ENCODE measurements around the gene NPSR1. TPM values are rescaled to one million over a fixed set of nuclear protein-coding genes. Genes with fewer than 3 reads are reported as not detected.

Gene NPSR1
- total RNA-seq, 1 donor from 2014 or later, result not detected

GRCh38 chr7:34759477-34760125 is 101.6 kb downstream of the NPSR1 start:
- FAIRE-seq (peak; percentile 47), DNase-seq (ENCODE audit: low read depth) (peak; percentile 16)
- Histone ChIP-seq H4K20me1 (ENCODE audit: insufficient read depth, low read length) (no peaks in the 10 kb centered on the region), H2AFZ (ENCODE audit: low read depth, low read length) (peak overlapping the region; percentile 46), H3K36me3 (ENCODE audit: insufficient read depth, low read length) (no peaks in the 10 kb centered on the region), H3K9me3 (ENCODE audit: insufficient read depth, low read depth, low read length) (no peaks in the 10 kb centered on the region), H3K9ac (ENCODE audit: low read length) (no peak overlapping the region), H3K27ac (ENCODE audit: low read depth, low read length) (no peak overlapping the region), H3K4me3 (ENCODE audit: insufficient read depth, low read depth, low read length) (no peak overlapping the region), H3K4me2 (ENCODE audit: low read length) (no peak overlapping the region), H3K27me3 (ENCODE audit: insufficient read depth, low read length) (no peaks in the 10 kb centered on the region), H3K4me1 (ENCODE audit: insufficient read depth, low read length) (no peaks in the 10 kb centered on the region), H3K79me2 (ENCODE audit: insufficient read depth, low read length) (no peaks in the 10 kb centered on the region)
- Mint-ChIP-seq H3K36me3 (ENCODE audit: low read depth, unreplicated experiment) (no peaks in the 10 kb centered on the region), H3K4me3 (ENCODE audit: unreplicated experiment) (no peak overlapping the region), H3K27me3 (ENCODE audit: low read depth, unreplicated experiment) (peaks cover 5% of the 10 kb centered on the region), H3K9me3 (ENCODE audit: unreplicated experiment) (no peaks in the 10 kb centered on the region), H3K4me1 (ENCODE audit: low read depth, unreplicated experiment) (peaks cover 53% of the 10 kb centered on the region), H3K27ac (ENCODE audit: unreplicated experiment) (peak overlapping the region; percentile 68)
- TF ChIP-seq, protein P1, sequence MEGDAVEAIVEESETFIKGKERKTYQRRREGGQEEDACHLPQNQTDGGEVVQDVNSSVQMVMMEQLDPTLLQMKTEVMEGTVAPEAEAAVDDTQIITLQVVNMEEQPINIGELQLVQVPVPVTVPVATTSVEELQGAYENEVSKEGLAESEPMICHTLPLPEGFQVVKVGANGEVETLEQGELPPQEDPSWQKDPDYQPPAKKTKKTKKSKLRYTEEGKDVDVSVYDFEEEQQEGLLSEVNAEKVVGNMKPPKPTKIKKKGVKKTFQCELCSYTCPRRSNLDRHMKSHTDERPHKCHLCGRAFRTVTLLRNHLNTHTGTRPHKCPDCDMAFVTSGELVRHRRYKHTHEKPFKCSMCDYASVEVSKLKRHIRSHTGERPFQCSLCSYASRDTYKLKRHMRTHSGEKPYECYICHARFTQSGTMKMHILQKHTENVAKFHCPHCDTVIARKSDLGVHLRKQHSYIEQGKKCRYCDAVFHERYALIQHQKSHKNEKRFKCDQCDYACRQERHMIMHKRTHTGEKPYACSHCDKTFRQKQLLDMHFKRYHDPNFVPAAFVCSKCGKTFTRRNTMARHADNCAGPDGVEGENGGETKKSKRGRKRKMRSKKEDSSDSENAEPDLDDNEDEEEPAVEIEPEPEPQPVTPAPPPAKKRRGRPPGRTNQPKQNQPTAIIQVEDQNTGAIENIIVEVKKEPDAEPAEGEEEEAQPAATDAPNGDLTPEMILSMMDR (IDR thresholded peaks at IDR 0.05; ENCODE audit: insufficient read depth, low read depth, low read length), result peak; percentile 70
- TF ChIP-seq EZH2 (IDR thresholded peaks at IDR 0.05; ENCODE audit: insufficient read depth, low read length), result no peak

- H3K27me3 Mint-ChIP-seq (ENCODE audit: low read depth, unreplicated experiment), result peaks cover 5% of the 10 kb centered on the region
- Histone ChIP-seq H3K79me2 (ENCODE audit: insufficient read depth, low read length) (no peaks in the 10 kb centered on the region), H3K9me3 (ENCODE audit: insufficient read depth, low read depth, low read length) (no peaks in the 10 kb centered on the region), H4K20me1 (ENCODE audit: insufficient read depth, low read length) (no peaks in the 10 kb centered on the region), H3K4me3 (ENCODE audit: insufficient read depth, low read depth, low read length) (no peak overlapping the region), H3K27me3 (ENCODE audit: insufficient read depth, low read length) (no peaks in the 10 kb centered on the region), H3K27ac (ENCODE audit: low read depth, low read length) (no peak overlapping the region), H3K4me2 (ENCODE audit: low read length) (no peak overlapping the region), H3K36me3 (ENCODE audit: insufficient read depth, low read length) (no peaks in the 10 kb centered on the region), H3K4me1 (ENCODE audit: insufficient read depth, low read length) (no peaks in the 10 kb centered on the region), H3K9ac (ENCODE audit: low read length) (no peak overlapping the region), H2AFZ (ENCODE audit: low read depth, low read length) (no peak overlapping the region)
- H3K9me3 Mint-ChIP-seq (ENCODE audit: unreplicated experiment), result no peaks in the 10 kb centered on the region
- no peak for TF ChIP-seq EZH2 (IDR thresholded peaks at IDR 0.05; ENCODE audit: insufficient read depth, low read length)
- TF ChIP-seq, protein P1 (IDR thresholded peaks at IDR 0.05; ENCODE audit: insufficient read depth, low read depth, low read length), result no peak
- peaks cover 46% of the 10 kb centered on the region for H3K4me1 Mint-ChIP-seq (ENCODE audit: low read depth, unreplicated experiment)
- H3K36me3 Mint-ChIP-seq (ENCODE audit: low read depth, unreplicated experiment), result no peaks in the 10 kb centered on the region
- peak overlapping the region; percentile 35 for H3K4me3 Mint-ChIP-seq (ENCODE audit: unreplicated experiment)
- peak overlapping the region; percentile 94 for H3K27ac Mint-ChIP-seq (ENCODE audit: unreplicated experiment)
- no peak for FAIRE-seq
- no peak for DNase-seq (ENCODE audit: low read depth)
These were observed 102.3 kb downstream of the NPSR1 start for GRCh38 chr7:34760271-34760670.

DNA sequence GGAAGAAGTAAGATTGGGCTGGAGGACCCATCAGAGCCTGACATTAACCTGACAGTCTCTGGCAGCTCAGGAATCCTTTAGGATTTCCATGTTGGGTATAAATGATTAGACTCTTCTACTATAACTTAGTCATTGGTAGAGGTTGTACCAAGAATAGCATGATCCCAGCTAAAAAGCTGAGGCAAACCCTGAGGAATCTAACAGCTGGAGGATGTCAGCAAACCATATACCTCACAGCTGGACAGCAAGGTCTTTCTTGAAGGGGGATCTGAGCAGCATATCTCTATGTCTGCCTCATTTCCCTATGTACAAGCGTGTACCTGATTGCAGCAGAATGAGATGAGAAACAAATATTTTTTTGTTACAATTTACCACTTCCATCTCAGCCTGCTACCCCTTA is 103.2 kb downstream of the NPSR1 start:
- Histone ChIP-seq H2AFZ (ENCODE audit: low read depth, low read length) (no peak overlapping the region), H3K4me1 (ENCODE audit: insufficient read depth, low read length) (no peaks in the 10 kb centered on the region), H3K4me2 (ENCODE audit: low read length) (no peak overlapping the region), H3K9ac (ENCODE audit: low read length) (no peak overlapping the region), H3K4me3 (ENCODE audit: insufficient read depth, low read depth, low read length) (no peak overlapping the region), H3K9me3 (ENCODE audit: insufficient read depth, low read depth, low read length) (no peaks in the 10 kb centered on the region), H3K27ac (ENCODE audit: low read depth, low read length) (no peak overlapping the region), H3K27me3 (ENCODE audit: insufficient read depth, low read length) (no peaks in the 10 kb centered on the region), H4K20me1 (ENCODE audit: insufficient read depth, low read length) (no peaks in the 10 kb centered on the region), H3K36me3 (ENCODE audit: insufficient read depth, low read length) (no peaks in the 10 kb centered on the region), H3K79me2 (ENCODE audit: insufficient read depth, low read length) (no peaks in the 10 kb centered on the region)
- TF ChIP-seq, protein P1 (IDR thresholded peaks at IDR 0.05; ENCODE audit: insufficient read depth, low read depth, low read length), result no peak
- no peak for TF ChIP-seq EZH2 (IDR thresholded peaks at IDR 0.05; ENCODE audit: insufficient read depth, low read length)
- DNase-seq (ENCODE audit: low read depth) (no peak), FAIRE-seq (no peak)
- H3K4me3 Mint-ChIP-seq (ENCODE audit: unreplicated experiment), result no peak overlapping the region
- H3K4me1 Mint-ChIP-seq (ENCODE audit: low read depth, unreplicated experiment), result peaks cover 38% of the 10 kb centered on the region
- H3K27me3 Mint-ChIP-seq (ENCODE audit: low read depth, unreplicated experiment), result peaks cover 5% of the 10 kb centered on the region
- no peaks in the 10 kb centered on the region for H3K36me3 Mint-ChIP-seq (ENCODE audit: low read depth, unreplicated experiment)
- H3K9me3 Mint-ChIP-seq (ENCODE audit: unreplicated experiment), result no peaks in the 10 kb centered on the region
- peak overlapping the region; percentile 94 for H3K27ac Mint-ChIP-seq (ENCODE audit: unreplicated experiment)

All from astrocyte (in vitro differentiated cells and primary cell).